Measurements from ENCODE around the gene RNF115.
"Not testable (repeated sequence)": the region's sequence is repeated elsewhere in the genome, so short reads cannot be mapped to it uniquely, and the experiment has no call there.

Gene RNF115

GRCh38 chr1:145827966-145828365, 4.1 kb upstream of the RNF115 start:
- DNase-seq (ENCODE audit: low read depth), result no peak

DNA sequence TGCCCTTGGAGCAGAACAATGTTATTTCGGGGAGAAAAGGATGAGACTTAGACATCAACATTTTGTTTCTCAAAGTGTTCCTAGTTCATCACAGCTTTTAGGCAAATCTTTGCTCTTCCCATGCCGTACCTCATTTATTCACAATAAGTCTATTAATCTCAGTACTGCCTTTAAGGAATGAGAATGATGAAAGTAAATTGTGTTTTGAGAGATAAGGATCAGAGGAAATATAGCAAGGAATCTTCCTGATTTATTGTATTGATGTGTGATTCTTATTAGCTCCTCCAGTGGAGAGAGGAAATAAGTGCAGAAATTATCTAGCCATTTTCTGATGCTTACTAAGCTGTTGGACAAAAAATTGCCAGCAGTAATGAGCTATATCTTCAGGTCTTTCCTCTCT, 2.1 kb upstream of the RNF115 start:
- DNase-seq (ENCODE audit: low read depth), result no peak

GRCh38 chr1:145824499-145824842, 576 bp upstream of the RNF115 start:
- DNase-seq (ENCODE audit: low read depth), result no peak

DNA sequence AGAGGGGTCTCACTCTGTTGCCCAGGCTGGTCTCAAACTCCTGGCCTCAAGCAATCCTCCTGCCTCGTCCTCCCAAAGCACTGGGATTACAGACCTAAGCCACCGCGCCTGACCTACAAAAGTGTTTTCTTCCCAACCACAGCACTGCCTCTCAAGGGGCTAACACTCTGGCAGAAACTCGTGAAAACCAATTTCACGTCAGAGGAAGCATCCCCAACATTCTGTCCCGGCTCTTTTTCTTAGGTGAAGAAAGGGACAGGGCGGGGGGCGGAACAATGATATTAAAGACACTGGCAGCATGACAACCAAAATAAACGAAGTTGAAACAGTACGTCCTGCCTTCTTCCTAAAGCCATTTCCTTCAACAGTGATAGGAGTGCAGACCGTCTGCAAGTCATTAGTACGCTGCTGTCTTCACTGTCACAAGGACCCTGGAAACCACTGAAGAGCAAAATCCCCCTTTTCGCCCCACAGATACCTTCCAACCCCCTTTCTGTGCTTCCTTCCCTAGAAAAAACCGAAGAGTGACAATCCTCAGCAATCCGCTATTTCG, 1.0 kb downstream of the RNF115 start:
- not testable (repeated sequence) for DNase-seq (ENCODE audit: low read depth)

GRCh38 chr1:145818095-145818494, 5.8 kb downstream of the RNF115 start:
- DNase-seq (ENCODE audit: low read depth), result not testable (repeated sequence)

- DNase-seq (ENCODE audit: low read depth), result not testable (repeated sequence)
Measured at GRCh38 chr1:145812977-145813810, 10.7 kb downstream of the RNF115 start.

DNA sequence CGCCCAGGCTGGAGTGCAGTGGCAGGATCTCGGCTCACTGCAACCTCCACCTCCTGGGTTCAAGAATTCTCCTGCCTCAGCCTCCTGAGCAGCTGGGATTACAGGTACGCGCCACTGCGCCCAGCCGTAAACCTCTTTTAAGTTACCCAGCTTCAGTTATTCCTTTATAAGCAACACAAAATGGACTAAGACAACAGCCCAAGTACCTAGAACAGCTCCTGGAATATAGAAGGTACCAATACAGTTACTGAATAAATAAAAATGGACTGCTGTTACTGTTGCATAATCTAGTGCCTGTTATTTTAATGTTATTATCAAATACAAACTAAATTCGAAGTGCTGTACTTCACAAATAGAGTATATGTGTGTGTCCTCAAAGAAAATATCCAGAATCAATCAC, 17.1 kb downstream of the RNF115 start:
- DNase-seq (ENCODE audit: low read depth), result no peak

DNA sequence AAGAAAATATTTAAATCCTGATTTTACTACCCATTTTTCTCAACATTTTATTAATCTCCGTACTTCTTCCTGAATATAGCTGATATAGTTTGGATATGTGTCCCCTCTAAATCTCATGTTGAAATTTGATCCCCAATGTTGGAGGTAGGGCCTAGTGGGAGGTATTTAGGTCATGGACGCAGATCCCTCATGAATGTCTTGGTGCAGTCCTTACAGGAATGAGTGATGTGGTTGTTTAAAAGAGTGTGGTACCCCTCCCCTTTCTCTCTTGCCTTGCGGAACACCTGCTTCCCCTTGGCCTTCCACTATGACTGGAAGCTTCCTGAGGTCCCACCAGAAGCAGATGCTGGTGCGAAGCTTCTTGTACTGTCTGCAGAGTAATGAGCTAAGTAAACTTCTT, 17.5 kb downstream of the RNF115 start:
- no peak for DNase-seq (ENCODE audit: low read depth)

- no peak for DNase-seq (ENCODE audit: low read depth)
Measured at GRCh38 chr1:145805057-145805456, 18.8 kb downstream of the RNF115 start.

DNA sequence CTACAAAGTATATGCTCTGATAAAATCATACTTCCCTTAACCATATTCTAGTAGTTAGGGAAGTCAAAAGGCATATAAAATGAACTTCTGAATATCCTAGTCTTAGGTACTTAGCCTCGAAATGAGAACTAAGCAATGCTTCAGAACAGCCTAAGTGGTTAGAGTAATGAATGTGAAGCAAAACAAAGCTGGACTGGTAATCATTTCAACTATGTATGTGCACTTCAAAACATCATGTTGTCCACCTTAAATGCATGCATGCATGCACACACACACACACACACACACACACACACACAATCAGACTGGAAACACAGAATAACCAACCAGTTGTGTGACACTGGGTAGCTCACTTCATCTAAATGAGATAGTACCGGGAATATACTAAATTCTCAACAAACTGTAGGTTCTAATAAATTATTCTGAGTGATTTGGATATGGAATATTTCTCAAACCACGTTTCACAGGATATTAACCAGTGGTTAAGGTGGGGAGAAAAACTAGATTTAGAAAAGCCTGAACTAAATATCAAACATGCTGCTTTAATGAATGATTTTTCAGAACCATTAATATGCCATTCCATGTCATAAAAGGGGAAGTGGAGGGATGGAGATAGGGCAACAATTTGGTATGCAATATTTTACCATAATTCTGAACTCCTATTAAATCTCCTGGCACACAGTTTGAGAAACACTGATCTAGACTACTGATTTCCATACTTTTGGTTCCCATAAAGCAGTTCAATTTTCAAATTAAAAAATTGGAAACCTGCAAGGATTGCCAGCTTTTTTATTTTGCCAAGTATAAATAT, 19.5 kb downstream of the RNF115 start:
- DNase-seq (ENCODE audit: low read depth), result no peak

DNA sequence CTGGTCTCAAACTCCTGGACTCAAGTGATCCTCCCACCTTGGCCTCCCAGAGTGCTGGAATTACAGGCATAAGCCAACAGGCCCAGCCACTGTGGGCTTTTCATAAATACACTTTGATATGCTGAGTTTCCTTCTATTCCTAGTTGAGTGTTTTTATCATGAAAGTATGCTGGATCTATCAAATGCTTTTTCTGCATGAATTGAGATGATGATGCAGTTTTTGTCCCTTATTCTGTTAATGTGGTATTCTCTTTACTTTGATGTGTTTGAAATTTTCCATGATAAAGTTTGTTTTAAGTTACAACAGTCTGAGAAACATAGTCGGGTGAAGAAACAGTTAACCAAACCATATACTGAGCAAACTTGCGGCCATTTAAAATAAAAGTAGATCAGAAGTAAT, 24.1 kb downstream of the RNF115 start:
- no peak for DNase-seq (ENCODE audit: low read depth)

DNA sequence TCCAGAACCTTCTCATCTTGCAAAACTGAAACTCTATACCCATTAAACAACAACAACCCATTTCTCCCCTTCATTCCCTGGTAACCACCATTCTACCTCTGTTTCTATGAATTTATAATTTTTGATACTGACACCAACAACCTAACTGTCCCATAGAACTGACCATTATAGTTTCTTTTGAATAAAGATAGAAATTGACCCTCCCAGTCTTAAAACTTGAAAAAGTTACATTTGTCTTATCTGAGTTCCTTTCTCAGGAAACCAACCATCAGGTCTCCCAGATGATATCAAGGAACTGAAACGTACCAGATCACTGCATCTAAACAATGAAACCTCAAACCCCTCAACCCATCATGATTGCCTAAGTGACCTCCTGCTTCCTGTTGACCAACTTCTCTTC, 27.1 kb downstream of the RNF115 start:
- DNase-seq (ENCODE audit: low read depth), result no peak

GRCh38 chr1:145795257-145795881, 28.5 kb downstream of the RNF115 start:
- no peak for DNase-seq (ENCODE audit: low read depth)

GRCh38 chr1:145792484-145792883, 31.4 kb downstream of the RNF115 start:
- DNase-seq (ENCODE audit: low read depth), result no peak

GRCh38 chr1:145791860-145792259, 32.0 kb downstream of the RNF115 start:
- DNase-seq (ENCODE audit: low read depth), result not testable (repeated sequence)

DNA sequence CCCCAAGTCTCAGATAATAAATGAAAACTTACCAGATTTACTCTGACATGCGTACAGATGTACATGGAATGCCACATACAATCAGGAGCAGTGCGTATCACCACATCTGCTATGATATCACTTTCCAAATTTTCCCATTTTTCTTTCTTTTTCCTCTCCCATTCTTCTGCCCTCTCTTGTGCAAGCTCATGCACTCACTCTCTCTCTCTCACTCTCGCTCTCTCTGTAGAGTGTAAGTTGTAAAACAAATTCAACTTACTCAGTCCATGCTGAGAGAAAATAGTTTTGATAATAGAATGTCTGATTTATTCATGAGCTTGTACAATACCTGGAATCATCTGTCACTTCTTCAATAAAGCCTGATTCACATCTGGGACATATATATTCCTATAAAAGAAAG, 35.3 kb downstream of the RNF115 start:
- DNase-seq (ENCODE audit: low read depth), result no peak

DNA sequence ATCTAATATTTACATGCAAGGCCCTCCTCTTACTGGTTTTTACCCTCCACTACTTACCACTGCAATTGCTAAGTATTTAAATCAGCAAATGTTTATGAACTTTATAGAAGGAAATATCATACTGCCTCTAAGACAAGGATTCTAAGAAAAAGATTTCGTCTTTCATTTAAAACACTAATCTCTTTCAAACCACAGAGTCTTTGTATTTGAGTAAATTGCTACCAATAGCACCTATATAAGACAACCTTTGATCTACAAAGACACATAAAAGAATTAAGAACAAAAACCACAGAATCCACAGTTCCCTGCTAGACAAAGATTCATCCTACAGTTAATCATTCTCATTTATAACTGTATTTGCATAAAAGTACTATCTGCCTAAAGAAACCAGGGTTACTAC, 37.6 kb downstream of the RNF115 start:
- DNase-seq (ENCODE audit: low read depth), result no peak

DNA sequence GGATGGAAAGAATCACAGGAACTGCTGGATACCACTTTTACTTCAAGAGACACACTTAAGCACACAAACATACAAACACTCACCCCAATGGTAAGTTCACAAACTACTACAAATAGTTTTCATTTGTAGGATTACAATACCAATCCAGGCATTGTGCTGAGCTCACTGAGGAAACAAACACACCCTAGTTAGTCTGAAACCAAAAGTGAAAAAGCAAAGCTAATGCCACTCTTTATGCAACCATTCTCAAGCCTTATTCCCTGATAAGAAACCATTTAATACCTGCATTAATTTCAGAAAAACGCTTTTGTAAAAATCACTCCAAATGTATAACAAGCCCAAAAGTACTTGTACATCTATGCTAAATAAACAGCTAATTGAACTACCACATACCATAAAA, 38.3 kb downstream of the RNF115 start:
- DNase-seq (ENCODE audit: low read depth), result no peak

DNA sequence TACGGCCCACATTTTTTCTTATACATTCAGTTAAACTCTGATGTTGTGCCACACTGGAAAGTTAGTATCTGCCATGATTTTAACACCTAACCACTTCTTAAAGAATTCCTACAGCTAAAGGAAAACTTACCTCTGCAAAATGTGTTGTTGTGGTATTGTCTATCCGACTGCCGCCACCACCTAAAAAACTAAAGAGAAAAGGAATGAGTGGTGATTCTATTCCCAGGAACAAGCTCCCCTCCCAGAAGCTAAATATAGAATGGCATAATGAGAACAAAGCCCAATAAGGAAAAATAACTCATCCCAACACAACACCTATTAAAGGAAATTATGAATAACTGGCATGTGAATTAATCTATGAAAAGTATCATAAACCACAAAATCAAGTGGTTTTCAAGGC, 39.5 kb downstream of the RNF115 start:
- DNase-seq (ENCODE audit: low read depth), result no peak

DNA sequence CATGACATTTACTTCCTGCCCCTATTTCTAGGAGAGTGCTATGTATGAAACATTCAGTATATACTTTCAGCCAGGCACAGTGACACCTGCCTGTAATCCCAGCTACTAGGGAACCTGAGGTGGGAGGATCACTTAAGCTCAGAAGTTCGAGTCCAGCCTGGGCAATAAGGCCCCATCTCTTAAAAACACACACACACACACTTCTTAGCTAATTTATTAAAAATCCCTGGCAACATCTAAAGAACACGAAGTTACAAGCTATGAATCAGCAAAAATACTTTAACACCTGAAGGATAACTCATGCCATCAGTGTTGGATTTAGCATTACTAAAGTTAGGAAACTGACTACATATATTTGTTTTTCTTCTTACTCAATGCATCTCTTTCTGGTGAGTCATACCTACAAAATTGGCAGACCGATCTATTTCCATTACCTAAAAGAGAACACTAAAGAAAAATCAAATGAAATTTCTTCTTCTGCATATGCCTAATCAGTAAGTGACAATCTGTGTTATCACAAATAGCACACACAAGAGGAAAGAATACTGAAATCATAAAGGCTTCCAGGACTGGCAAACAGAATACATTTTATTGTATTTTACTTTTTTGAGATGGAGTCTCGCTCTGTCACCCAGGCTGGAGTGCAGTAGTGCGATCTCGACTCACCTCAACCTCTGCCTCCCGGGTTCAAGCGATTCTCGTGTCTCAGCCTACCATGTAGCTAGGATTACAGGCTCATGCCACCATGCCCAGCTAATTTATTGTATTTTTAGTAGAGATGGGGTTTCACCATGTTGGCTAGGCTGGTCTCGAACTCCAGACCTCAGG, 41.4 kb downstream of the RNF115 start:
- no peak for DNase-seq (ENCODE audit: low read depth)

GRCh38 chr1:145778146-145778540, 45.8 kb downstream of the RNF115 start:
- no peak for DNase-seq (ENCODE audit: low read depth)

All from activated T-cell treated with anti-CD3 and anti-CD28 coated beads for 24 hours (primary cell).